H1 (cell line): Measurements from ENCODE around the gene IL36RN. TPM values are rescaled to one million over a fixed set of nuclear protein-coding genes. Genes with fewer than 3 reads are reported as not detected.

Source experiments
- GABPA ChIP-seq: IDR thresholded peaks from 2 replicates; pipeline ENCODE4 v1.6.1; 2011; ENCODE audit warnings: mild to moderate bottlenecking, low read length, moderate library complexity, borderline replicate concordance; ENCODE audit not compliant: insufficient read depth
- polyA plus RNA-seq, 7 experiments: library from polyadenylated mRNA; depleted of rRNA in 3 of 7; stranded (reverse) in 5 of 7; unstranded in 2 of 7; fragments of >200 nt in 5 of 7; fragments of 200-250 nt in 2 of 7; gene quantifications; 1 replicate in 5 of 7; 2 replicates in 1 of 7; 4 replicates in 1 of 7; pipeline versions ENCODE4 v1.2.1 to v1.2.3, GENCODE V29; 2011 to 2013; ENCODE audit warnings: missing spikeins in 2 of 7, mixed read lengths in 2 of 7
- total RNA-seq: library from RNA; stranded (reverse); fragmentation: NEBNext Ultra II Directional; extraction: Animal tissue kit (Norgen Biotek cat#: 25700); gene quantifications from 2 replicates; pipeline ENCODE4 v1.2.1, GENCODE V29; 2021
- TF ChIP-seq, protein P1 (sequence below): IDR thresholded peaks from 2 replicates; pipeline ENCODE4 v1.6.1; 2012; ENCODE audit warnings: low read length, inconsistent platforms

Gene IL36RN
- total and polyA plus RNA-seq, 2 of the 8 experiments (the other 6 are each of a cell fraction or from before 2014, with no cell fraction given), result not detected

GRCh38 chr2:113036763-113037162 is 22.2 kb upstream of the IL36RN start (continued):
- TF ChIP-seq, protein P1, sequence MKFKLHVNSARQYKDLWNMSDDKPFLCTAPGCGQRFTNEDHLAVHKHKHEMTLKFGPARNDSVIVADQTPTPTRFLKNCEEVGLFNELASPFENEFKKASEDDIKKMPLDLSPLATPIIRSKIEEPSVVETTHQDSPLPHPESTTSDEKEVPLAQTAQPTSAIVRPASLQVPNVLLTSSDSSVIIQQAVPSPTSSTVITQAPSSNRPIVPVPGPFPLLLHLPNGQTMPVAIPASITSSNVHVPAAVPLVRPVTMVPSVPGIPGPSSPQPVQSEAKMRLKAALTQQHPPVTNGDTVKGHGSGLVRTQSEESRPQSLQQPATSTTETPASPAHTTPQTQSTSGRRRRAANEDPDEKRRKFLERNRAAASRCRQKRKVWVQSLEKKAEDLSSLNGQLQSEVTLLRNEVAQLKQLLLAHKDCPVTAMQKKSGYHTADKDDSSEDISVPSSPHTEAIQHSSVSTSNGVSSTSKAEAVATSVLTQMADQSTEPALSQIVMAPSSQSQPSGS, result no peak
- no peak for TF ChIP-seq GABPA
